Astrocyte of the cerebellum (primary cell): Measurements from ENCODE around the gene NTN1.

Experiments used
- DNase-seq: peaks from one replicate; pipeline ENCODE4 v3.0.0-alpha.2; 2011; ENCODE audit warnings: low read depth
- H3K4me3 ChIP-seq: 2 replicates; pipeline ENCODE4 v1.5.1; 2011; ENCODE audit warnings: mild to moderate bottlenecking, low read depth, low read length, moderate library complexity
- in situ Hi-C: cut with HindIII; loops from 2 replicates; pipeline ENCODE4 v1.10.0; 2017; ENCODE audit warnings: low sequenced_read_pairs
- TF ChIP-seq, protein P1 (sequence below): IDR thresholded peaks from 2 replicates; pipeline ENCODE4 v1.5.1; 2012; ENCODE audit warnings: low read length, low read depth, moderate library complexity, mild to moderate bottlenecking; ENCODE audit errors: missing control alignments

NTN1 gene

DNA sequence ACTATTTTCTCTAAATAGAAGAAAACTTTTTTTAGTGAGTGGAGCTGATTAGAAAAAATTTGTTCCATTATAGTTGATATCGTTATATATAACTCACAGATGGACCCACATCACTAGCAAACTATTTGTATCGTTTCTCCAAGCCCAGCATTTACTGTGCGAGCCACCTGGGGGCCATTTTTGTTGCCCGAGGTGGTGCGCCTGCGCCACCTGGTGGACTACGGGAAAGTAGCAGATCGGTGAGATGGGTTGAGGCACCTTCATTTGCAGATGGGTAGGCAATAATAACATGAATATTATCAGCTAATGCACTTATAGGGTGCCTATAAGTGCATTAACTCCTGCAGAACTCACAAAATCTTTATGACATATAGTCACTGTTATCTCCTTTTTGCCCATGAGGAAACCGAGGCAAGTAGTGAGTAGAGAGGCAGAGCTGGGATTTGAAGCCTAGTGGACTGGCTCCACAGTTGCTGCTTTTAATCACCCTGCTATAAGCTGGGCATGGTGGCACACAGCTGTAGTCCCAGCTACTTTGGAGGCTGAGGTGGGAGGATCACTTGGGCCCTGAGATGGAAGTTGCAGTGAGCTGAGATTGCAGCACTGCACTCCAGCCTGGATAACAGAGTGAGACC lies 23.2 kb upstream of the NTN1 start:
- TF ChIP-seq, protein P1, sequence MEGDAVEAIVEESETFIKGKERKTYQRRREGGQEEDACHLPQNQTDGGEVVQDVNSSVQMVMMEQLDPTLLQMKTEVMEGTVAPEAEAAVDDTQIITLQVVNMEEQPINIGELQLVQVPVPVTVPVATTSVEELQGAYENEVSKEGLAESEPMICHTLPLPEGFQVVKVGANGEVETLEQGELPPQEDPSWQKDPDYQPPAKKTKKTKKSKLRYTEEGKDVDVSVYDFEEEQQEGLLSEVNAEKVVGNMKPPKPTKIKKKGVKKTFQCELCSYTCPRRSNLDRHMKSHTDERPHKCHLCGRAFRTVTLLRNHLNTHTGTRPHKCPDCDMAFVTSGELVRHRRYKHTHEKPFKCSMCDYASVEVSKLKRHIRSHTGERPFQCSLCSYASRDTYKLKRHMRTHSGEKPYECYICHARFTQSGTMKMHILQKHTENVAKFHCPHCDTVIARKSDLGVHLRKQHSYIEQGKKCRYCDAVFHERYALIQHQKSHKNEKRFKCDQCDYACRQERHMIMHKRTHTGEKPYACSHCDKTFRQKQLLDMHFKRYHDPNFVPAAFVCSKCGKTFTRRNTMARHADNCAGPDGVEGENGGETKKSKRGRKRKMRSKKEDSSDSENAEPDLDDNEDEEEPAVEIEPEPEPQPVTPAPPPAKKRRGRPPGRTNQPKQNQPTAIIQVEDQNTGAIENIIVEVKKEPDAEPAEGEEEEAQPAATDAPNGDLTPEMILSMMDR, result peak; percentile 97
- in situ Hi-C loops, result no loop called here
- H3K4me3 ChIP-seq, result no peak overlapping the region
- peak; percentile 9 for DNase-seq

DNA sequence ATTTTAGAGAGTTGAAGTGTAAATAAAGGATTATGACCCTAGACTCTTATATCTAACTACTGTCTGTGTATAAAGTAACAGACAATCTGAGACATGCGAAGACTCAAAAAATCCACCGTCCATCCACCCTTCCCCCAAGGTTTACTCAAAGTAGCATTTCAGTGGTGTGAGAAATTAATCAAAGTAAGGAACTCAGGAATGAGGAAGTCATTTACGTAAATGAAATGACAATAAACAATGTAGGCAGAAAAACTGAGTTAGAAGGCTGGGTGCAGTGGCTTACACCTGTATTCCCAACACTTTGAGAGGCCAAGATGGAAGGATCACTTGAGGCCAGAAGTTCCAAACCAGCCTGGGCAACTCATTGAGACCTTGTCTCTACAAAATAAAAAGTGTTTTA lies 19.8 kb upstream of the NTN1 start:
- TF ChIP-seq, protein P1, result no peak
- DNase-seq, result no peak
- in situ Hi-C loops, result no loop called here

DNA sequence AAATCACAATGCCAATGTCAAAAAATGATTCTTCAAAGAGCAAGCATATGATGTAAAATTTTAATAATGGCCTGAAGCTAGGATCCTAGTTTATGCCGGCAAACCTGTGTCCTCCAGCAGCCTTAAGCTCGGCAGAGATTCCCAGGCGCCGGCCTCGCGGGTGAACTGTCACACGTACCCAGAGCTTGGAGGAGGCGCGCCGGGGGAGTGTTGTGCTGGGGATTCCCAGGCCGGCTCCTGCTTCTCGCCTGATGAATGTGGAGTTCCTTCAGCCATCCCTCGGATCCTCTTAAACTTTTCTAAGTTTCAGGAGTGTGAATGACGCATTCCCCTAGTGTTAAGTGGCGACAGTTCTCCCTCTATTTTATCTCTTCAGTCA lies 19.1 kb upstream of the NTN1 start:
- TF ChIP-seq, protein P1, result no peak
- no peak for DNase-seq
- H3K4me3 ChIP-seq, result no peak overlapping the region
- in situ Hi-C loops, result no loop called here

More for the DNA sequence above, 19.8 kb upstream of the NTN1 start:
- no peak overlapping the region for H3K4me3 ChIP-seq

DNA sequence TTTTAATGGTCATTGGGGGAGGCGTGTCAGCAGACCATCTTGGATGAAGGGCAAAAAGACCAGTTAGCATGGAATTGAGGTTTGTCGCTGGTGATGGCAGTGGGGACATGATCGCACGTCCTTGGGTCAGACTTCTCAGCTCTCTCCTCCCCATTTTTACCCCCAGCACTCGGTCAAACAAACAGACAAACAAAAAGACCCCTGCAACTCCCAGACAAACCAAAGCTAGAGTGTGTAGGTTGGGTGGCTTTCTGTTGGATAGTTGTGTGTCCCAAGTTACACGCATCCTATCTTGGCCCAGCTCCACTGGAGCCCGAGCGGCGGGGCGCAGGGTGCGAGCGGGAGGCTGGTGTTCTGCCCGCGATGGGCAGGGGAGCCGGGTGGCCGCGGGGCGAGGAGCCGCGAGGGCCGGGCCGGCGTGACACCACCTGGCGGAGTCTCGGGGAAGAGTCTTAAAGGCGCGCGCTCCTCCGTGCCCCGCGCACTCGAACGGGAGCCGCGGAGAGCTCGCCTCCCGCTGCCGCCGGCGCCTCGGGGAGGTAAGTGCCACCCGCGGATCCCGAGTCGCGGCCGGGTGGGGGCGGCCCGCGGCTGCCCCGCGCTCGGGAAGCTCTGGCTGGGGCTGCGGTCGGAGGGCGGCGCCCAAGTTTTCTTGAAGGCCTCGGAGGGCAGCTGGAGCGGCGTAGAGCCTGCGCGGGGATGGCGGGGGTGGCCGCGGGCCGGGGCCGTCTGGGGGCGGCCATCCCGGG lies 18.5 kb upstream of the NTN1 start:
- TF ChIP-seq, protein P1, result peak; percentile 34
- peak overlapping the region; percentile 21 for H3K4me3 ChIP-seq
- in situ Hi-C loops, result no loop called here
- no peak for DNase-seq

DNA sequence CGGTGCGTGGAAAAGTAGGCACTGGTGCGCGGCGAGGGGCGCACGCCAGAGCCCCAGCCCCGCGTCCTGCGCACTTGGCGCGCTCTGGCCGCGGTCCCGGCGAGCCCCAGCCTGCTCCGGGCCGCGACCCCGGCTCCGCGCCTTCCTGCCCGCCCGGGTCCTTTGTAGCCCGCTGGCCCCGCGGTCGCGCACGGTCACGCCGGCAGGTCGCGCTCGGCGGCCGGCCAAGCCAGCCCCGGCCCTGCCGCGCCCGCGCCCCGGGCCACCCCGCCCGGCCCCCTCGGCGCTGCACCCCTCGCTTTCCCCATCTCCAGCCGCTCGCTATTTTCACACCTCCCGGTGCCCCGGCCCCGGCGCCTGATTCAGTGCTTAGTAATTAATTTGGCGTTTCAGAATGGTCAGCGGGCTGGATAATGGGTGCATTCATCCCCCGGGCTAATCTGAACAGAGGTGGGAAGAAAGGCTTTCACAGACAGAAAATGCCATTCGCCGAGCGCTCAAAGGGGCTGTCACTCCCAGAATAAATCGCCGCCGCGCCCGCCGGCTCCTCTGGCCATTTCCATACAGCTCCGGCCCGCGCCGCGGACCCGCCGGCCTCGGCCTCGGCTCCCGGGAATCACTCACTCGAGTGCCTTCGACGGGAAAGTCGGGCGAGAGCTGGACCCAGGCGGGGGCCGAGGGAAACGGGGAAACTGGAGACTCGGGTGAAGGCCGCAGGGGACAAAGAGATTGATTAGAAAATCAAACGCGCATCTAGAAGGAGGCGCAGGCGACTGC lies 17.8 kb upstream of the NTN1 start:
- no peak for DNase-seq
- TF ChIP-seq, protein P1, result no peak
- in situ Hi-C loops, result no loop called here
- H3K4me3 ChIP-seq, result peak overlapping the region; percentile 21

DNA sequence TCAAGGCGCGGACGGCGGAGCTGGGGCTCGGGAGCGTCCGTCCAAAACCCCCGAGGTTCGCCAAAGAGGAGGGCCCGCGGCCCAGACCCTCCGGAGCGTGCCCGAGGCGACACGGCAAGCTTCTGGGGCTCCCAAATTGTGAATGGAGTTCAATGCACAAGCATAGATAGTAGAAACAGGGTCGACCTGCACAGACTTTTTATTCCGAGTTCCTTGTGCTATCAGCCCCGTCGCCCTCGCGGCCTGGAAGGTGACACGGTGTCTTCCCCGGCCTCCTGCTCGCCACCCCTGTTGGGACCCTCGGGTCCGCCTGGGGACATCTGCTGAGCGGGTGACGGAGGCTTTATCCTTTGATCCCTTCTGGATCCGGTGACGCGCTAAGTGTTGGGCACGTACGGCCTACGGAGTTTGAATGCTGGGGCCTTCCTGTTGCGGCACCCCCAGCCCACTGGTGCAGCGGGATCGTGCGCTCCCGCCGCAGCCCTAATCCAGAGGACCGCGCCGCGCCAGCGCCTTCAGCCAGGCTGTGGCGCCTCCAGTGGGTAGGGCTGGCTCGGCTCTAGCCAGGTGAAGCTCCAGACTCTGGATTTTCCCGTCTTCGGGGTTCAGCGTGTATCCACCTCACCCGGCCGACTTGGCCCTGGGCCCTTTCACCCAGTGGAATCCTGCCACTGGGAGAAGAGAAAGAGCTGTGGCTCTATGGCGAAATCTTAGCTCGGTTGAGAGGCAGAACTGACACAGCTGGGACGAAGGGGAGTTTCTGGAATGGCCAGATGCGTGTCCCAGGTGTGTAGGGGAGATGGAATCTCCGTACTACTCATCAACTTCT lies 17.0 kb upstream of the NTN1 start:
- in situ Hi-C loops, result no loop called here
- H3K4me3 ChIP-seq, result peak overlapping the region; percentile 9
- DNase-seq, result no peak
- TF ChIP-seq, protein P1, result no peak
